SKM-1 (cell line): ENCODE data around the gene RNF166.

Source experiments
- DNase-seq: peaks from one replicate; lab custom pipeline; 2025; ENCODE audit not compliant: unreplicated experiment; lab: John Stamatoyannopoulos, UW

The RNF166 gene

GRCh38 chr16:88711750-88712340 lies 5.6 kb upstream of the RNF166 start:
- no peak for DNase-seq

- no peak for DNase-seq
Measured at GRCh38 chr16:88710556-88710955, 4.3 kb upstream of the RNF166 start.

- no peak for DNase-seq
Measured at GRCh38 chr16:88706965-88707826, 988 bp upstream of the RNF166 start.

GRCh38 chr16:88705801-88706228 lies 393 bp downstream of the RNF166 start:
- DNase-seq: no peak

- DNase-seq: no peak
Measured at GRCh38 chr16:88705076-88705684, 1.0 kb downstream of the RNF166 start.

- DNase-seq: peak; percentile 76
Measured at GRCh38 chr16:88703486-88704309, 2.5 kb downstream of the RNF166 start.

- DNase-seq: peak; percentile 31
Measured at GRCh38 chr16:88702371-88703210, 3.6 kb downstream of the RNF166 start.

- DNase-seq: no peak
Measured at GRCh38 chr16:88701581-88702370, 4.4 kb downstream of the RNF166 start.

- DNase-seq: peak; percentile 93
Measured at GRCh38 chr16:88700636-88701482, 5.3 kb downstream of the RNF166 start.

GRCh38 chr16:88700322-88700635 lies 5.9 kb downstream of the RNF166 start:
- no peak for DNase-seq

GRCh38 chr16:88699180-88699579 lies 7.0 kb downstream of the RNF166 start:
- no peak for DNase-seq

GRCh38 chr16:88698646-88699045 lies 7.6 kb downstream of the RNF166 start:
- no peak for DNase-seq

GRCh38 chr16:88697831-88698615 lies 8.2 kb downstream of the RNF166 start:
- no peak for DNase-seq

GRCh38 chr16:88697116-88697830 lies 8.9 kb downstream of the RNF166 start:
- DNase-seq: no peak

- no peak for DNase-seq
Measured at GRCh38 chr16:88696441-88696840, 9.8 kb downstream of the RNF166 start.

GRCh38 chr16:88695753-88696152 lies 10.5 kb downstream of the RNF166 start:
- DNase-seq: no peak

- no peak for DNase-seq
Measured at GRCh38 chr16:88695218-88695617, 11.0 kb downstream of the RNF166 start.
